ENCODE measurements around the gene LITAFD.

- TF ChIP-seq POLR2A (IDR thresholded peaks at IDR 0.05) (no peak), CTCF (IDR thresholded peaks at IDR 0.05) (no peak)
Observed at GRCh38 chr16:8878523-8878911, 3.6 kb upstream of the LITAFD start.

Data from uterus (tissue), 2 donors.